GM12873 (cell line): ENCODE results near the gene GDA.

Experiments
- CTCF ChIP-seq: IDR thresholded peaks from 2 replicates; pipeline ENCODE4 v1.5.1; 2012; ENCODE audit warnings: low read depth, mild to moderate bottlenecking, moderate library complexity, low read length, control low read depth; ENCODE audit not compliant: insufficient read depth; ENCODE audit errors: missing control alignments

GDA gene

GRCh38 chr9:72263572-72263971 lies 114.3 kb downstream of the GDA start:
- no peak for TF ChIP-seq CTCF

DNA sequence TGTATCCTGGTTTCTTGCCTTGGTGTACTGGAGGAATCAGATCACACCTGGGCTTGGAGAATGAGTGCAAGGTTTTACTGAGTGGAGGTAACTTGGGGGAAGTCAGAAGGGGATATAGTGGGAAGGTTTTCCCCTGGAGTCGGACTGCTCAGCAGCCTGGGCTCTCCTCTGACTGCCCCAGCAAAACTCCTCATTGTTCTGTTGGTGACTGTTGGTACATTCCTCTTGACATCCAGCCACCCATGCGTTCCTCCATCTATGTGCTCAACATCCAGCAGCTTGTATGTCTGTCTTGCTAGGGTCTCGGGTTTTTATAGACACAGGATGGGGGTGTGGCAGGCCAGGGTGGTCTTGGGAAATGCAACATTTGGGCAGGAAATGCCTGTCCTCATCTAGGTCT lies 119.7 kb downstream of the GDA start:
- TF ChIP-seq CTCF, result no peak

DNA sequence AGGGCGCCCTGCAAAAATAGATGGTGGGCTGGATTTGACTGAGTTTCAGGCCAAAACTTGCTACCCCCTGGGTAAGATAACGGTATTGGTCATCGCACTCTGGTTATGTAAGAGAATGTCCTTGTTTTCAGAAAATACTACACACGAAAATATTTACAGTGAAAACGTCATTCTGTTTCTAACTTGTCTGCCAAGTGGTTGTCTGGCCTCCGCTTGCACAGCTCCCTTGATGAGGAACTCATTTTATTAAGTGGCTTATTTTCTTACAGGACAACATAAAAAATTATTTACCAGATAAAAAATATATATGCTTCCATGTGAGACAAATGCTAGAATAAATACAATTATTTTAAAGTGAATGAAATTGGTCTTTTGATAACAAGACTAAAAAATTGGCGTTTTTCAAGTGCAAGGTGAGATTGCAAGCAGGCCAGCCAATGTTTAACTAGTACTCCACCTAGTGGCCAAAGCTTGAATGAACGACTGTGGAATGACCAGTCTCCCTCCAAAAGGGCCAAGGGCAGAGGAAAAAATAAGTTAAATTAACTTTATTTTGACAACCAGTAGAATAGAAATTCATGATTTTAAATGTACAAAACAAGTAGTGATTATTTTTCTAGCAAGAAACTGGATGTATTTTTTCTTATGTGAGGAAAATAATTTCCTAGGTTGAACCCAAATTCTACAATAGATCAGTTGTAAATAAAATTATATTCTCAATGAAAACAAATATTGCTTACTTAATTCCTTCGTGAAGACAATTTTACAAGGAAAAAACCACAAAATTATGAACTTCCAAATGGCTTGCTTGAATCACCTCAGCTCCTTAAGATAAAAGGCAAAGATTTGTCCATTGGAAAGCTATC lies 122.6 kb downstream of the GDA start:
- peak; percentile 75 for TF ChIP-seq CTCF

DNA sequence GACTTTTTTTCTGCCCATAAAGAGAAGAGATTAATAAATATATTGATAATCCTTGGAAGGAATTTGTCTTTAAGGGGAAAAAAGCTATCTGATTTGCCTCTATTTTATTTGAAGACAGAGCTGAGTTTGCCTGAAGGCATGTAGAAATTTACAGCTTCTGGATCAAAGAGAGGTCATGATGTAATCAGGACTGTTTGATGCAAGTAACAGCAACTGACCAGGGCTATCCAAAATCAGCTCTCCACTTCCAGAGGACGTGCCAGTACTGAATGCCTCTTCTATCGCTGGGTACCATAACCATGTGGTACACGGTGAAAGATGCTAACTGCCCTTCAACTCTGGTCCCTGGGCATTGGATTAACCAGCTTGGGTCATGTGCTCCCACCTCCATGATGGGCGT lies 125.2 kb downstream of the GDA start:
- no peak for TF ChIP-seq CTCF

- no peak for TF ChIP-seq CTCF
Measured at GRCh38 chr9:72274916-72275315, 125.7 kb downstream of the GDA start.

- TF ChIP-seq CTCF, result no peak
Measured at GRCh38 chr9:72276429-72276828, 127.2 kb downstream of the GDA start.

DNA sequence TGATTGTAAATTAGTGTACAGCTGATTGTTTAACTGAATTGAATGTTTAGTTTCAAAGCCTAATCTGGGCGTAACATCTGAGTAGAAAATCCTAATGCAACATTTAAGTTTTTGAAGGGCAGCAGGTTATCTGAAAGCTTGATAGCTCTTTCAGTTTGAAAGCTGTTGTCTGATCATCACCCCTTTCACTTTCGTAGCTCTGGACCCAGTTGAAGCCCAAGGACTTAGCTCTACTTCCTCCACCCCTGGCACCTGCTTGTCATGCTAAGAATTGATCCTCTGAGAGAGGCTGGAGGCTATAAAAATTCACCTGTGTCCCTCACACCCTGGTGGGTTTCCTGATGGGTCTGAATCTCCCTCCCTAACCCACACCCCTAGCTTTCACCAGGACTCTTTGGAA lies 129.7 kb downstream of the GDA start:
- no peak for TF ChIP-seq CTCF
